Endodermal cell (in vitro differentiated cells): ENCODE data around the gene ZNF544. TPM values are rescaled to one million over a fixed set of nuclear protein-coding genes. Genes with fewer than 3 reads are reported as not detected.

Experiments
- DNase-seq: peaks from one replicate; pipeline ENCODE4 v3.0.0-alpha.2; 2017
- H3K27ac ChIP-seq: 2 replicates; pipeline ENCODE4 v1.5.1; 2013; ENCODE audit warnings: mild to moderate bottlenecking, low read depth, low read length, moderate library complexity
- H3K27me3 ChIP-seq: 2 replicates; pipeline ENCODE4 v1.6.1; 2013; ENCODE audit warnings: mild to moderate bottlenecking, low read length, moderate library complexity; ENCODE audit not compliant: insufficient read depth, control insufficient read depth, poor library complexity, severe bottlenecking
- H3K36me3 ChIP-seq: 2 replicates; pipeline ENCODE4 v1.7.0; 2013; ENCODE audit warnings: mild to moderate bottlenecking, low read length, moderate library complexity; ENCODE audit not compliant: control insufficient read depth, insufficient read depth
- H3K4me1 ChIP-seq: one replicate; pipeline ENCODE4 v1.7.0; 2013; ENCODE audit warnings: low read length; ENCODE audit not compliant: control insufficient read depth, insufficient read depth
- H3K4me3 ChIP-seq: 2 replicates; pipeline ENCODE4 v1.5.1; 2013; ENCODE audit warnings: mild to moderate bottlenecking, low read length, moderate library complexity
- H3K9ac ChIP-seq: 2 replicates; pipeline ENCODE4 v1.6.1; 2013; ENCODE audit warnings: mild to moderate bottlenecking, low read length, moderate library complexity; ENCODE audit not compliant: poor library complexity, severe bottlenecking; ENCODE audit errors: extremely low read depth
- H3K9me3 ChIP-seq: 2 replicates; pipeline ENCODE4 v1.6.1; 2013; ENCODE audit warnings: mild to moderate bottlenecking, low read length, moderate library complexity; ENCODE audit not compliant: control insufficient read depth
- H3K27ac Mint-ChIP-seq: 2 replicates; pipeline ENCODE4 v1.8.0; 2020; ENCODE audit warnings: mixed read lengths
- H3K27me3 Mint-ChIP-seq: 2 replicates; pipeline ENCODE4 v1.8.0; 2021; ENCODE audit warnings: mild to moderate bottlenecking, mixed read lengths; ENCODE audit not compliant: insufficient read depth
- H3K36me3 Mint-ChIP-seq: 2 replicates; pipeline ENCODE4 v1.8.0; 2020; ENCODE audit warnings: low read depth, mixed read lengths
- H3K4me1 Mint-ChIP-seq: 2 replicates; pipeline ENCODE4 v1.8.0; 2020; ENCODE audit warnings: mixed read lengths
- H3K4me3 Mint-ChIP-seq: 2 replicates; pipeline ENCODE4 v1.8.0; 2020; ENCODE audit warnings: mild to moderate bottlenecking, moderate library complexity, mixed read lengths
- H3K9me3 Mint-ChIP-seq: 2 replicates; pipeline ENCODE4 v1.8.0; 2020; ENCODE audit warnings: mild to moderate bottlenecking, mixed read lengths
- WGBS, 2 experiments: methylation state at CpG; one replicate each; pipeline versions ENCODE4 v1.1.5 to v1.1.7; 2013; ENCODE audit warnings: missing lambda C conversion rate in 2 of 2, mixed read lengths in 1 of 2; ENCODE audit not compliant: insufficient coverage in 1 of 2, insufficient read length in 1 of 2; 5-methylcytosine and 5-hydroxymethylcytosine counted together
- total RNA-seq, 2 donors: library from RNA; stranded (reverse); fragmentation: NEBNext Ultra II Directional in 1 of 2; extraction: Animal tissue kit (Norgen Biotek cat#: 25700) in 1 of 2; gene quantifications; 2 replicates in 1 of 2; 3 replicates in 1 of 2; pipeline ENCODE4 v1.2.1, GENCODE V29; 2021
- TF ChIP-seq, protein P1 (sequence below): fragments of 200-600 bp; sonication (generic); conservative IDR thresholded peaks from 2 replicates; pipeline ENCODE4 v1.5.0; 2021; ENCODE audit warnings: antibody characterized with exemption, mild to moderate bottlenecking

The ZNF544 gene
- total RNA-seq, 2 donors from 2014 or later, result 65.7 to 80.2 TPM

GRCh38 chr19:58182989-58183816, 45.5 kb upstream of the ZNF544 start, which contains the start of gene ZNF274:
ZNF274 (plus strand) TSS chr19:58183061; CDS start chr19:58183966, 905 bp downstream.
- Mint-ChIP-seq H3K27me3 (no peaks in the 10 kb centered on the region), H3K36me3 (peaks cover 63% of the 10 kb centered on the region)
- 0 to 2% methylated on average over 22 to 80 of the region's 80 CpGs for WGBS, 2 experiments

GRCh38 chr19:58183817-58184215, 44.9 kb upstream of the ZNF544 start:
- H3K9me3 Mint-ChIP-seq, result peaks cover 90% of the 10 kb centered on the region
- Histone ChIP-seq H3K36me3 (peaks cover 48% of the 10 kb centered on the region), H3K4me3 (peak overlapping the region; percentile 99), H3K9ac (peak overlapping the region; percentile 96), H3K4me1 (no peaks in the 10 kb centered on the region), H3K9me3 (peaks cover 84% of the 10 kb centered on the region), H3K27ac (peak overlapping the region; percentile 99), H3K27me3 (no peaks in the 10 kb centered on the region)
- H3K27me3 Mint-ChIP-seq, result no peaks in the 10 kb centered on the region
- 23 to 82% methylated on average over 3 to 13 of the region's 13 CpGs for WGBS, 2 experiments
- peaks cover 62% of the 10 kb centered on the region for H3K36me3 Mint-ChIP-seq
- TF ChIP-seq, protein P1, sequence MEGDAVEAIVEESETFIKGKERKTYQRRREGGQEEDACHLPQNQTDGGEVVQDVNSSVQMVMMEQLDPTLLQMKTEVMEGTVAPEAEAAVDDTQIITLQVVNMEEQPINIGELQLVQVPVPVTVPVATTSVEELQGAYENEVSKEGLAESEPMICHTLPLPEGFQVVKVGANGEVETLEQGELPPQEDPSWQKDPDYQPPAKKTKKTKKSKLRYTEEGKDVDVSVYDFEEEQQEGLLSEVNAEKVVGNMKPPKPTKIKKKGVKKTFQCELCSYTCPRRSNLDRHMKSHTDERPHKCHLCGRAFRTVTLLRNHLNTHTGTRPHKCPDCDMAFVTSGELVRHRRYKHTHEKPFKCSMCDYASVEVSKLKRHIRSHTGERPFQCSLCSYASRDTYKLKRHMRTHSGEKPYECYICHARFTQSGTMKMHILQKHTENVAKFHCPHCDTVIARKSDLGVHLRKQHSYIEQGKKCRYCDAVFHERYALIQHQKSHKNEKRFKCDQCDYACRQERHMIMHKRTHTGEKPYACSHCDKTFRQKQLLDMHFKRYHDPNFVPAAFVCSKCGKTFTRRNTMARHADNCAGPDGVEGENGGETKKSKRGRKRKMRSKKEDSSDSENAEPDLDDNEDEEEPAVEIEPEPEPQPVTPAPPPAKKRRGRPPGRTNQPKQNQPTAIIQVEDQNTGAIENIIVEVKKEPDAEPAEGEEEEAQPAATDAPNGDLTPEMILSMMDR, result no peak
- DNase-seq, result no peak
- H3K4me3 Mint-ChIP-seq, result peak overlapping the region; percentile 82
- H3K4me1 Mint-ChIP-seq, result no peaks in the 10 kb centered on the region
- peak overlapping the region; percentile 99 for H3K27ac Mint-ChIP-seq

More at GRCh38 chr19:58182989-58183816, 45.5 kb upstream of the ZNF544 start, which contains the start of gene ZNF274:
- Histone ChIP-seq H3K9me3 (peaks cover 85% of the 10 kb centered on the region), H3K9ac (peak within 1 kb of the TSS; percentile 96), H3K27me3 (no peaks in the 10 kb centered on the region), H3K27ac (peak within 1 kb of the TSS; percentile 99), H3K4me1 (no peaks in the 10 kb centered on the region), H3K4me3 (peak within 1 kb of the TSS; percentile 99), H3K36me3 (peaks cover 46% of the 10 kb centered on the region)
- Mint-ChIP-seq H3K27ac (peak within 1 kb of the TSS; percentile 99), H3K9me3 (peaks cover 90% of the 10 kb centered on the region), H3K4me3 (peak within 1 kb of the TSS; percentile 82), H3K4me1 (no peaks in the 10 kb centered on the region)
- peak; percentile 98 for DNase-seq
- TF ChIP-seq, protein P1, result no peak

GRCh38 chr19:58196901-58197616, 31.7 kb upstream of the ZNF544 start:
- Histone ChIP-seq H3K36me3 (peaks cover 97% of the 10 kb centered on the region), H3K27ac (no peak overlapping the region), H3K27me3 (no peaks in the 10 kb centered on the region), H3K4me3 (peak overlapping the region; percentile 75), H3K9me3 (peaks cover 100% of the 10 kb centered on the region), H3K4me1 (no peaks in the 10 kb centered on the region), H3K9ac (no peak overlapping the region)
- Mint-ChIP-seq H3K27me3 (peaks cover 1% of the 10 kb centered on the region), H3K36me3 (peaks cover 94% of the 10 kb centered on the region), H3K4me3 (no peak overlapping the region), H3K27ac (no peak overlapping the region), H3K9me3 (peaks cover 97% of the 10 kb centered on the region), H3K4me1 (no peaks in the 10 kb centered on the region)
- 40 to 54% methylated on average over 2 to 5 of the region's 6 CpGs for WGBS, 2 experiments
- TF ChIP-seq, protein P1, result no peak
- DNase-seq, result no peak
